ENCODE measurements around the gene SPATA12.

SPATA12 gene, protein sequence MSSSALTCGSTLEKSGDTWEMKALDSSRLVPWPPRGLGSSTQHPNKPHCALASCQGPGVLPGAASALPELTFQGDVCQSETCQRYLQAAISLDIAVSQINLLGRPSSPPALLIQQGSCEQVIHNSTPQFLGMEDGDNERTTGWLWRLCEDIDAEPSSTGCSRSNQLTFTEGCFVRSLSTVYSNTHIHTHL

DNA sequence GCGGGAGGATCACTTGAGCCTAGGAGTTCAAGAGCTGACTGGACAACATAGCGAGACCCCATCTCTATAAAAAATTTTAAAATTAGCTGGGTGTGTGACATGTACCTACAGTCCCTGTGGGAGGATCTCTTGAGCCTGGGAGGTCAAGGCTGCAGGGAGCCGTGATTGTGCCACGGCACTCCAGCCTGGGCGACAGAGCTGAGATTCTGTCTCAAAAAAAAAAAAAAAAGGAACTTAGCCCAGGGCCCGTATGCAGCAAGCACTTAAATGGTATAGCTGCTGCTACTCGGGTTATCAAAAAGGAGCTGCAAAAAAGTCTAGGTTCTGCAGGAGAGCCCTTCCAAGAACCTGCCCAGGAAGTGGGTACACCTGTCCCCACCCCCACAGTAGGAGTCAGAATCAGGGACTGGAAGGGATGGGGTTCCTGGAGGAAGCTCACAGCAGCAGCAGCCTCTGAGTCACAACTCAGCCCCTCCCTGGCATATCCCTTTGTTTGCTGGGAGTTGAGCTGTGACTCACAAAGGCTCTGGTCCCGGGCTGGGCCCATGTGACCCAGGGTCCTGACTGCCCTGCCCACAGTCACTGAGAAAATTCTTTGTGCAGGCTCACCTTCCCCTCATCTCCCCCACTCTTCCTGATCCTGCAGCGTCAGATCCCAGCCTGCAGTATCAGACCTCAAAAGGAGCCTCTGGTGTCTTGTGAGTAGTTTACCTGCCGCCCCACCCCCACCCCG is at the start of gene SPATA12:
SPATA12 (plus strand) TSS at position 576 of the 733 bp plus-strand sequence. CDS start 13,031 bp downstream, outside the sequence.
- TF ChIP-seq, protein P1, sequence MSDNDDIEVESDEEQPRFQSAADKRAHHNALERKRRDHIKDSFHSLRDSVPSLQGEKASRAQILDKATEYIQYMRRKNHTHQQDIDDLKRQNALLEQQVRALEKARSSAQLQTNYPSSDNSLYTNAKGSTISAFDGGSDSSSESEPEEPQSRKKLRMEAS (IDR thresholded peaks at IDR 0.05): peak; percentile 71
- peak; percentile 84 for TF ChIP-seq TCF12 (IDR thresholded peaks at IDR 0.05; ENCODE audit: low read depth)
- TF ChIP-seq TAF1 (IDR thresholded peaks at IDR 0.05; ENCODE audit: low read depth): no peak
- TF ChIP-seq EP300 (IDR thresholded peaks at IDR 0.05; ENCODE audit: borderline replicate concordance): peak; percentile 80
- TF ChIP-seq, protein P2, sequence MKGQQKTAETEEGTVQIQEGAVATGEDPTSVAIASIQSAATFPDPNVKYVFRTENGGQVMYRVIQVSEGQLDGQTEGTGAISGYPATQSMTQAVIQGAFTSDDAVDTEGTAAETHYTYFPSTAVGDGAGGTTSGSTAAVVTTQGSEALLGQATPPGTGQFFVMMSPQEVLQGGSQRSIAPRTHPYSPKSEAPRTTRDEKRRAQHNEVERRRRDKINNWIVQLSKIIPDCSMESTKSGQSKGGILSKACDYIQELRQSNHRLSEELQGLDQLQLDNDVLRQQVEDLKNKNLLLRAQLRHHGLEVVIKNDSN (IDR thresholded peaks at IDR 0.05): peak; percentile 93
- peak; percentile 54 for TF ChIP-seq NFIC (IDR thresholded peaks at IDR 0.05)
- TF ChIP-seq ZBTB7A (IDR thresholded peaks at IDR 0.05; ENCODE audit: low read depth): peak; percentile 73
- TF ChIP-seq, protein P3, sequence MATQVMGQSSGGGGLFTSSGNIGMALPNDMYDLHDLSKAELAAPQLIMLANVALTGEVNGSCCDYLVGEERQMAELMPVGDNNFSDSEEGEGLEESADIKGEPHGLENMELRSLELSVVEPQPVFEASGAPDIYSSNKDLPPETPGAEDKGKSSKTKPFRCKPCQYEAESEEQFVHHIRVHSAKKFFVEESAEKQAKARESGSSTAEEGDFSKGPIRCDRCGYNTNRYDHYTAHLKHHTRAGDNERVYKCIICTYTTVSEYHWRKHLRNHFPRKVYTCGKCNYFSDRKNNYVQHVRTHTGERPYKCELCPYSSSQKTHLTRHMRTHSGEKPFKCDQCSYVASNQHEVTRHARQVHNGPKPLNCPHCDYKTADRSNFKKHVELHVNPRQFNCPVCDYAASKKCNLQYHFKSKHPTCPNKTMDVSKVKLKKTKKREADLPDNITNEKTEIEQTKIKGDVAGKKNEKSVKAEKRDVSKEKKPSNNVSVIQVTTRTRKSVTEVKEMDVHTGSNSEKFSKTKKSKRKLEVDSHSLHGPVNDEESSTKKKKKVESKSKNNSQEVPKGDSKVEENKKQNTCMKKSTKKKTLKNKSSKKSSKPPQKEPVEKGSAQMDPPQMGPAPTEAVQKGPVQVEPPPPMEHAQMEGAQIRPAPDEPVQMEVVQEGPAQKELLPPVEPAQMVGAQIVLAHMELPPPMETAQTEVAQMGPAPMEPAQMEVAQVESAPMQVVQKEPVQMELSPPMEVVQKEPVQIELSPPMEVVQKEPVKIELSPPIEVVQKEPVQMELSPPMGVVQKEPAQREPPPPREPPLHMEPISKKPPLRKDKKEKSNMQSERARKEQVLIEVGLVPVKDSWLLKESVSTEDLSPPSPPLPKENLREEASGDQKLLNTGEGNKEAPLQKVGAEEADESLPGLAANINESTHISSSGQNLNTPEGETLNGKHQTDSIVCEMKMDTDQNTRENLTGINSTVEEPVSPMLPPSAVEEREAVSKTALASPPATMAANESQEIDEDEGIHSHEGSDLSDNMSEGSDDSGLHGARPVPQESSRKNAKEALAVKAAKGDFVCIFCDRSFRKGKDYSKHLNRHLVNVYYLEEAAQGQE (IDR thresholded peaks at IDR 0.05; ENCODE audit: low read depth): no peak
- TF ChIP-seq FOXM1 (IDR thresholded peaks at IDR 0.05; ENCODE audit: borderline replicate concordance, low read depth): peak; percentile 35; the same call in 1 of the 2 replicates

DNA sequence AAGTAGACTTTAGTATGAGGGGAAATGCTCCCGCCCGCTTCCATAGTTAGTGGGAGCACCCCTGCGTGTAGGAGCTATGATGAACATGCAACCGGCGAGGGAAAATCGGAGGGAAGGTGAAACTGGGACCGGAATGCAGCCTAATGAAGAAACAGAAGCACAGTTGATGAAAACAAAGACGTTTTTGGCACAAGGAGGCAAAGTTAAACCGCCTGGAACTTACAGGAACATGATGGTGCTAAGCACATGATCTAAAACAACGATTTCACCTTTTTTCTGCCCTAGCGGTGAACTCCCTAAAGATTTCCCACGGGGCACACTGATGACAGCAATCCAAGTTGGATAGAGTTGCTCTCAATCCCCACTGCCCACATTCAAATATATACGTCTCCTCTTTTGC is 49.4 kb upstream of the SPATA12 start:
- TF ChIP-seq, protein P3 (IDR thresholded peaks at IDR 0.05; ENCODE audit: low read depth): no peak
- TF ChIP-seq EP300 (IDR thresholded peaks at IDR 0.05; ENCODE audit: borderline replicate concordance) (no peak), CREB1 (IDR thresholded peaks at IDR 0.05; ENCODE audit: low read depth) (no peak), TEAD4 (IDR thresholded peaks at IDR 0.05) (no peak), TCF12 (IDR thresholded peaks at IDR 0.05; ENCODE audit: low read depth) (no peak), YY1 (IDR thresholded peaks at IDR 0.05; ENCODE audit: low read depth) (no peak), EGR1 (IDR thresholded peaks at IDR 0.05) (no peak), NFIC (IDR thresholded peaks at IDR 0.05) (no peak), TAF1 (IDR thresholded peaks at IDR 0.05; ENCODE audit: low read depth) (no peak), RAD21 (IDR thresholded peaks at IDR 0.05; ENCODE audit: low read depth) (no peak), ZBTB7A (IDR thresholded peaks at IDR 0.05; ENCODE audit: low read depth) (no peak), CEBPB (IDR thresholded peaks at IDR 0.05) (no peak), FOXM1 (IDR thresholded peaks at IDR 0.05; ENCODE audit: borderline replicate concordance, low read depth) (no peak)
- TF ChIP-seq, protein P1 (IDR thresholded peaks at IDR 0.05): no peak
- TF ChIP-seq, protein P2 (IDR thresholded peaks at IDR 0.05): no peak

DNA sequence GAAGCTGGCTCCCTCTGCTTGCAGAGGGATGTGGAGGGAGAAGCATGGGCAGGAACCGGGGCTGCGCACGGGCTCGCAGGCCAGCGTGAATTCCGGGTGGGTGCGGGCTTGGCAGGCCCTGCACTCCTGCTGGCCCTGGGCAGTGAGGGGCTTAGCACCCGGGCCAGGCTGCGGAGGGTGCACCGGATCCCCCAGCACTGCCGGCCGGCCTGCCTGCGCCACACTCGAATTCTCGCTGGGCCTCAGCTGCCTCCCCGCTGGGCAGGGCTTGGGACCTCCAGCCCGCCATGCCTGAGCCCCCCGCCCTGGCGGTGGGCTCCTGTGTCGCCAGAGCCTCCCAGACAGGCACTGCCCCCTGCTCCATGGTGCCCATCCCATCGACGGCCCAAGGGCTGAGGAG is 47.6 kb upstream of the SPATA12 start:
- TF ChIP-seq YY1 (IDR thresholded peaks at IDR 0.05; ENCODE audit: low read depth): no peak
- TF ChIP-seq TCF12 (IDR thresholded peaks at IDR 0.05; ENCODE audit: low read depth): no peak
- TF ChIP-seq CREB1 (IDR thresholded peaks at IDR 0.05; ENCODE audit: low read depth): no peak

DNA sequence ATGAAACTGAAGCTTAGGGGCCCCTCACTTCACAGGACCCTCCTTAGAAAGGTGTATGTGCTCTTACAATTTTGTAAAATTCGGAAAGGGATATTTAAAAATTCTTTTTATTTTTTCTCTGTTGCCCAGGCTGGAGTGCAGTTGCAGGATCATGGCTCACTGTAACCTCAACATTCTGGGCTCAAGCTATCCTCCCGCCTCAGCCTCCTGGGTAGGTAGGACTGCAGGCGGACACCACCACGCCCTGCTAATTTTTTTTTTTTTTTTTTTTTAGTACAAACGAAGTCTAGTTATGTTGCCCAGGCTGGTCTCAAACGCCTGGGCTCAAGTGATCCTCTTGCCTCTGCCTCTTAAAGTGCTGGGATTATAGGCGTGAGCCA is 45.1 kb upstream of the SPATA12 start:
- no peak for TF ChIP-seq NFIC (IDR thresholded peaks at IDR 0.05)
- TF ChIP-seq, protein P1 (IDR thresholded peaks at IDR 0.05): no peak
- no peak for TF ChIP-seq EGR1 (IDR thresholded peaks at IDR 0.05)
- TF ChIP-seq ZBTB7A (IDR thresholded peaks at IDR 0.05; ENCODE audit: low read depth): no peak
- no peak for TF ChIP-seq TCF12 (IDR thresholded peaks at IDR 0.05; ENCODE audit: low read depth)
- TF ChIP-seq CEBPB (IDR thresholded peaks at IDR 0.05): no peak
- no peak for TF ChIP-seq TAF1 (IDR thresholded peaks at IDR 0.05; ENCODE audit: low read depth)
- TF ChIP-seq YY1 (IDR thresholded peaks at IDR 0.05; ENCODE audit: low read depth): no peak
- TF ChIP-seq, protein P2 (IDR thresholded peaks at IDR 0.05): no peak
- no peak for TF ChIP-seq FOXM1 (IDR thresholded peaks at IDR 0.05; ENCODE audit: borderline replicate concordance, low read depth)

DNA sequence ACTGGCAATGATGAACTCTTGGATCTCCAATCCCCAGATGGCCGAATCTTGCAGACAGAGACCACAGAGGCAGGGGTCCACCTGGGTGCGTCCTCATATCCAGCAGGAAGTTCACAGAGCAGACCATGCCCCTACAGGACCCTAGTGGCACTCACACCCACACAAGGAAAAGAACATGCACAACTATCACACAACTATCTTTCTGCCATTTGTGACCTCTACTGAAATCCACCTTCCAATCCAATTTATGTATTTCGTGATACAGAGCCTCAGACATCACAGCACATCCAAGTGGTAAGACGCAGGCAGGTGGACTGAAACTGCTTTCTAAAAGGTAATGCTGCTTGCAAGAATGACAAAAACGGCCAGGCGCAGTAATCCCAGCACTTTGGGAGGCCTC is 44.6 kb upstream of the SPATA12 start:
- TF ChIP-seq FOXM1 (IDR thresholded peaks at IDR 0.05; ENCODE audit: borderline replicate concordance, low read depth) (no peak), CEBPB (IDR thresholded peaks at IDR 0.05) (no peak), TAF1 (IDR thresholded peaks at IDR 0.05; ENCODE audit: low read depth) (no peak), TEAD4 (IDR thresholded peaks at IDR 0.05) (no peak), ZBTB7A (IDR thresholded peaks at IDR 0.05; ENCODE audit: low read depth) (no peak), TCF12 (IDR thresholded peaks at IDR 0.05; ENCODE audit: low read depth) (no peak), CREB1 (IDR thresholded peaks at IDR 0.05; ENCODE audit: low read depth) (no peak), NFIC (IDR thresholded peaks at IDR 0.05) (no peak), RAD21 (IDR thresholded peaks at IDR 0.05; ENCODE audit: low read depth) (no peak)
- TF ChIP-seq, protein P2 (IDR thresholded peaks at IDR 0.05): no peak
- TF ChIP-seq, protein P1 (IDR thresholded peaks at IDR 0.05): no peak

All from Ishikawa (cell line).